Gastrocnemius medialis (tissue), 4 donors: Measurements from ENCODE around the gene NPTXR. TPM values are rescaled to one million over a fixed set of nuclear protein-coding genes. Genes with fewer than 3 reads are reported as not detected.

Experiments
- ATAC-seq, 2 donors: fragments of 150-250 bp; one replicate each; pipeline ENCODE4 v1.9.1; 2016
- DNase-seq, 2 donors: peaks; one replicate each; pipeline ENCODE4 v3.0.0-alpha.2; 2019
- H3K27ac ChIP-seq, 4 donors: fragments of 200-600 bp; sonication (generic); 1 replicate in 1 of 4; 2 replicates in 3 of 4; pipeline ENCODE4 v1.5.1; 2016 to 2018; ENCODE audit warnings: mild to moderate bottlenecking in 2 of 4, moderate library complexity in 1 of 4
- H3K27me3 ChIP-seq, 3 donors: fragments of 200-600 bp; sonication (generic) in 2 of 3; 1 replicate in 1 of 3; 2 replicates in 2 of 3; pipeline versions ENCODE4 v1.5.1 to v1.6.0; 2016 to 2019; ENCODE audit warnings: mild to moderate bottlenecking in 1 of 3, moderate library complexity in 1 of 3
- H3K36me3 ChIP-seq, 2 donors: fragments of 200-600 bp; sonication (generic) in 1 of 2; one replicate each; pipeline ENCODE4 v1.5.1; 2017 to 2018
- H3K4me1 ChIP-seq, 2 donors: fragments of 200-600 bp; sonication (generic) in 1 of 2; one replicate each; pipeline ENCODE4 v1.5.1; 2016 to 2017; ENCODE audit warnings: mild to moderate bottlenecking in 2 of 2
- H3K4me3 ChIP-seq, 4 donors: fragments of 200-600 bp; sonication (generic) in 3 of 4; 1 replicate in 1 of 4; 2 replicates in 3 of 4; pipeline ENCODE4 v1.5.1; 2016 to 2019; ENCODE audit warnings: mild to moderate bottlenecking in 2 of 4
- H3K9me3 ChIP-seq, 3 donors: fragments of 200-600 bp; sonication (generic) in 2 of 3; 1 replicate in 1 of 3; 2 replicates in 2 of 3; pipeline ENCODE4 v1.5.1; 2016 to 2019
- CTCF ChIP-seq, 5 experiments: fragments of 450-650 bp in 3 of 5; fragments of 200-600 bp in 2 of 5; sonication (generic) in 2 of 5; IDR thresholded peaks in 4 of 5; conservative IDR thresholded peaks in 1 of 5; 1 replicate in 4 of 5; 2 replicates in 1 of 5; pipeline ENCODE4 v1.5.1; 2016 to 2019; ENCODE audit warnings: antibody characterized with exemption in 5 of 5, mild to moderate bottlenecking in 3 of 5, moderate library complexity in 3 of 5
- POLR2A ChIP-seq, 2 donors: fragments of 450-650 bp; IDR thresholded peaks; one replicate each; pipeline ENCODE4 v1.6.1; 2017; ENCODE audit warnings: antibody characterized with exemption in 2 of 2, mild to moderate bottlenecking in 2 of 2, moderate library complexity in 2 of 2
- in situ Hi-C, 4 donors: fragments of 200-750 bp; cut with MboI; loops; one replicate each; pipeline versions ENCODE4 v1.15.0 to v1.8.0; 2017; ENCODE audit warnings: low sequenced_read_pairs in 4 of 4
- intact Hi-C: fragments of 100-400 bp; cut with DNase I; formaldehyde crosslinking; loops from one replicate; pipeline ENCODE4 v1.15.1; 2023; ENCODE audit warnings: low total_unique reads
- total RNA-seq, 4 donors: library from RNA; depleted of rRNA; stranded (reverse); fragments of >200 nt; gene quantifications; one replicate each; pipeline versions ENCODE4 v1.1.0 to v1.2.3, GENCODE V29; 2016

Gene NPTXR
- total RNA-seq, 4 donors from 2014 or later = 0.25 to 5.0 (median 0.73) TPM

- intact Hi-C loops (no loop called here), in situ Hi-C loops (no loop called here)
- TF ChIP-seq POLR2A (IDR thresholded peaks at IDR 0.05) (no peak), CTCF (IDR thresholded peaks at IDR 0.05 in 4 of 5, conservative IDR thresholded peaks at IDR 0.05 in 1 of 5) (no peak)
- H3K4me3 ChIP-seq = no peak overlapping the region
- no peaks in the 10 kb centered on the region for H3K27me3 ChIP-seq
- DNase-seq = no peak
- H3K27ac ChIP-seq = no peak overlapping the region
- H3K4me1 ChIP-seq = peaks cover 0 to 4% of the 10 kb centered on the region in 2 donors
- no peaks in the 10 kb centered on the region for H3K9me3 ChIP-seq
- no peaks in the 10 kb centered on the region for H3K36me3 ChIP-seq
- ATAC-seq = no peak
Observed at GRCh38 chr22:38783095-38783615, 60.7 kb downstream of the NPTXR start.

DNA sequence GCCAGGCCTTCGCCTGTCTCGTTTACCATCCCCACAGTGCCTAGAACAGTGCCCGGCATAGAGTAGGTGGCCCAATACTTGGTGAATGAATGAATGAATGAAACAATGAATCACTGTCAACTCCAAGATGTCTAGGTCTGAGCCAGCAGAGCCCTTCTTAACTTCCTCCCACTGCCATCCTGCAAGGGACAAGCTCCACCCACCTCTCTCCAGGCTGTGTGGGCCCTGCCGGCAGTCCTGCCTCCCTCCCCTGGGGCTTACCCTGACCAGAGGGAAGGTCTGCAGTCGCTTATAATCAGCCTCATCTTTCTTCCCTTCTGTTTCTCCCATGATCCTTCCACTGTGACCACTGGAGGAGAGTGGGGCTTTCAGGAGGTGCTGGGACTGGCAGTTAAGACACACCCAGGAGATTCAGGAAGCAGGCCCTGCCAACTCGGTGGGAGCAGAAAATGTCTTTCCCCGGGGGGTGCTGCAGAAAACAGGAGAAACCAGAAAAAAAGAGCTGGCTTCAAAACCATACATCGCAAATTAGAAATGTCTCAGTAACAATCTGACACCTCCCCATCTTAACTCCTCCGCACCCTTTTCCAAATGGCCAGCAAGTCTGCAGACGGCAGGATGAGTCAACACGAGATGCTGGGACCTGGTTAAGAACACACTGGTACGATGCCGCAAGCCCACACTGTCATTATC, 61.3 kb downstream of the NPTXR start:
- in situ Hi-C loops = no loop called here
- Histone ChIP-seq H3K27ac (no peak overlapping the region), H3K4me3 (no peak overlapping the region), H3K36me3 (no peaks in the 10 kb centered on the region), H3K9me3 (no peaks in the 10 kb centered on the region), H3K27me3 (no peaks in the 10 kb centered on the region), H3K4me1 (peaks cover 0 to 2% of the 10 kb centered on the region in 2 donors)
- ATAC-seq = no peak
- DNase-seq = no peak
- intact Hi-C loops = no loop called here
- TF ChIP-seq POLR2A (IDR thresholded peaks at IDR 0.05) = no peak
- TF ChIP-seq CTCF (IDR thresholded peaks at IDR 0.05 in 4 of 5, conservative IDR thresholded peaks at IDR 0.05 in 1 of 5) = no peak

DNA sequence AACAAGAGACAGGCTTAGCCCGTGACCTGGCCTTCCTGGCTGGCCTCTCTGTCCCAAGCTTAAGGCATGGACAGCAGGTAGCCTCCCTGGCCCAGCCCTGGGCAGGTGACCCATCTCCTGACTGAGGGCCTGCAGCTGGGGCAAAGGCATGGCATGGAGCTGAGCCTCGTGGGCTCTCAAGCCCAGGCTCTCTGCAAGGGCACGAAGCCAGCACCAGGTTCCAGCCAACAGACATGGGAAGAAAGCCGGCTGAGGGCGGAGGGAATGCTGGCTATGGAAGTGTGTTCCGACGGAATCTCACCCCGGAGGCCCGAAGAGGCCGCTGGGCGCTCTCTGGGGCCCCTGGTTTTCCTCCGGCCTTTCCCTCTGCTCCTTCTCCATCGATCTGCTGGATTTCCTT, 62.8 kb downstream of the NPTXR start:
- Histone ChIP-seq H3K27ac (no peak overlapping the region), H3K4me3 (no peak overlapping the region), H3K27me3 (no peaks in the 10 kb centered on the region), H3K9me3 (no peaks in the 10 kb centered on the region), H3K4me1 (peaks cover 0 to 6% of the 10 kb centered on the region in 2 donors), H3K36me3 (no peaks in the 10 kb centered on the region)
- in situ Hi-C loops = no loop called here
- DNase-seq (no peak), ATAC-seq (no peak)
- TF ChIP-seq CTCF (IDR thresholded peaks at IDR 0.05 in 4 of 5, conservative IDR thresholded peaks at IDR 0.05 in 1 of 5) (no peak), POLR2A (IDR thresholded peaks at IDR 0.05) (no peak)
- intact Hi-C loops = no loop called here

DNA sequence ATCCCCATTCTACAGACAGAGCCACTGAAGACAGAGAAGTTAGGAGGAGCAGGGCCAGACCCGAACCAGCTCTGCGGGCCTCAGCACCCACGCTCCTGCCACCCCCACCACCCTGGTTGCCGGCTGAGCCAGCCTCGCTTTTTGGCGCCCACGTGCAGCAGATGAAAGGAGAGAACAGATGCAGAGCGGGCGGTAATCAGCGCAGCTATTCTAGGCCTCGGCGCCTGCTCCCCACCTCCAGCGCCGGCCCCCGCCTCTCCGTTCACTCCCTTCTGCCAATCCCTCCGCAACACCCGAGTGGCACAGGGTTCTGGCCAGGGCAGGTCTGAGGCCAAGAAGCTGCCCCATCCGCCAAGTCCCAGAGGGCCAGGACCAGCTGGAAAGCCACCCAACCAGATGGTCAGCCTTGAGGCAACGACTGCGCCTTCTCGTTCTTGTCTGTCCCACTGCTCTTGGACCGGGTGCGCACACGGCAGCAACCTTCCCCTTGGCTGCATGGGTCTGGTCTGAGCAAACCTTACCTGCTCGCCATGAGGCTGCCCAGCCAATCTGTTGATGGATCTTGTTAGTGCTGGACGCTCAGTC, 66.6 kb downstream of the NPTXR start:
- DNase-seq = peak in 1 of 2 donors; percentile 76
- TF ChIP-seq POLR2A (IDR thresholded peaks at IDR 0.05) = no peak
- no peak for TF ChIP-seq CTCF (IDR thresholded peaks at IDR 0.05 in 4 of 5, conservative IDR thresholded peaks at IDR 0.05 in 1 of 5)

More for the DNA sequence above, 66.6 kb downstream of the NPTXR start:
- ATAC-seq = peak; percentile 62 to 78
- Histone ChIP-seq H3K4me3 (no peak overlapping the region), H3K27ac (peak overlapping the region in 2 of 4 donors; percentile 37 to 62), H3K9me3 (no peaks in the 10 kb centered on the region), H3K27me3 (no peaks in the 10 kb centered on the region), H3K36me3 (no peaks in the 10 kb centered on the region), H3K4me1 (peaks cover 0 to 6% of the 10 kb centered on the region in 2 donors)
- intact Hi-C loops = no loop called here
- in situ Hi-C loops = no loop called here
